HG03575 (cell line): ENCODE measurements around the gene ZCCHC8.
"Not testable (repeated sequence)": the region's sequence is repeated elsewhere in the genome, so short reads cannot be mapped to it uniquely, and the experiment has no call there.

Experiments
- ATAC-seq: cut with Tn5 transposase; IDR thresholded peaks from one replicate; pipeline ENCODE4 v1.9.1; 2021; ENCODE audit not compliant: unreplicated experiment, insufficient number of reproducible peaks, low FRiP score; ENCODE audit errors: extremely low read depth

ZCCHC8 gene

GRCh38 chr12:122515275-122515674 is 14.5 kb upstream of the ZCCHC8 start:
- no peak for ATAC-seq

- ATAC-seq: no peak
Observed at GRCh38 chr12:122513660-122514059, 12.9 kb upstream of the ZCCHC8 start.

GRCh38 chr12:122513028-122513427 is 12.3 kb upstream of the ZCCHC8 start:
- not testable (repeated sequence) for ATAC-seq

GRCh38 chr12:122508163-122508562 is 7.4 kb upstream of the ZCCHC8 start:
- no peak for ATAC-seq

GRCh38 chr12:122506393-122506938 is 5.7 kb upstream of the ZCCHC8 start:
- ATAC-seq: no peak

- no peak for ATAC-seq
Observed at GRCh38 chr12:122505419-122506051, 4.8 kb upstream of the ZCCHC8 start.

- ATAC-seq: no peak
Observed at GRCh38 chr12:122503783-122504590, 3.3 kb upstream of the ZCCHC8 start.

- ATAC-seq: no peak
Observed at GRCh38 chr12:122503147-122503751, 2.5 kb upstream of the ZCCHC8 start.

GRCh38 chr12:122501489-122501989 is 807 bp upstream of the ZCCHC8 start:
- no peak for ATAC-seq

GRCh38 chr12:122499991-122500684 is 594 bp downstream of the ZCCHC8 start:
- no peak for ATAC-seq

- ATAC-seq: no peak
Observed at GRCh38 chr12:122495258-122495657, 5.5 kb downstream of the ZCCHC8 start.

- not testable (repeated sequence) for ATAC-seq
Observed at GRCh38 chr12:122493222-122493621, 7.5 kb downstream of the ZCCHC8 start.

GRCh38 chr12:122491991-122492390 is 8.7 kb downstream of the ZCCHC8 start:
- ATAC-seq: no peak

GRCh38 chr12:122489038-122489437 is 11.7 kb downstream of the ZCCHC8 start:
- ATAC-seq: no peak

GRCh38 chr12:122487807-122488206 is 12.9 kb downstream of the ZCCHC8 start:
- not testable (repeated sequence) for ATAC-seq

GRCh38 chr12:122486805-122487426 is 13.8 kb downstream of the ZCCHC8 start:
- ATAC-seq: no peak

- not testable (repeated sequence) for ATAC-seq
Observed at GRCh38 chr12:122486360-122486759, 14.4 kb downstream of the ZCCHC8 start.

- ATAC-seq: not testable (repeated sequence)
Observed at GRCh38 chr12:122484385-122484784, 16.3 kb downstream of the ZCCHC8 start.

- ATAC-seq: no peak
Observed at GRCh38 chr12:122483969-122484368, 16.8 kb downstream of the ZCCHC8 start.
